Measurements from ENCODE around the gene LAYN.

The LAYN gene

GRCh38 chr11:111574373-111575225 lies 34.1 kb downstream of the LAYN start:
- H3K4me2 ChIP-seq, result peak overlapping the region; percentile 16 to 68 (median 63); a peak in 21 of 22 replicates
- H3K27me3 ChIP-seq, result no peaks in the 10 kb centered on the region
- no peaks in the 10 kb centered on the region for H3K9me3 ChIP-seq (replicated peaks in 1 of 11)
- H3K4me3 ChIP-seq, result peak overlapping the region in 5 of 10 experiments; percentile 6 to 24 (median 17); a peak in 4 of 20 replicates
- no peak for TF ChIP-seq Cebpa-rat (IDR thresholded peaks at IDR 0.05)
- H3K27ac ChIP-seq, result peak overlapping the region in 2 of 11 experiments; percentile 14 to 25; a peak in 2 of 22 replicates
- H3K4me1 ChIP-seq, result peaks cover 4 to 17% (median 13%) of the 10 kb centered on the region in 10 experiments; a peak in 12 of 20 replicates
- no peaks in the 10 kb centered on the region for H4K20me1 ChIP-seq
- peak overlapping the region in 5 of 11 experiments; percentile 13 to 45 (median 27); a peak in 6 of 22 replicates for H3K9ac ChIP-seq
- no peaks in the 10 kb centered on the region for H3K36me3 ChIP-seq

- Histone ChIP-seq H3K36me3 (no peaks in the 10 kb centered on the region), H4K20me1 (no peaks in the 10 kb centered on the region), H3K4me2 (no peak overlapping the region), H3K9ac (no peak overlapping the region), H3K4me1 (peaks cover 4 to 17% (median 13%) of the 10 kb centered on the region in 10 experiments; a peak in 12 of 20 replicates), H3K4me3 (no peak overlapping the region), H3K27ac (no peak overlapping the region), H3K27me3 (no peaks in the 10 kb centered on the region), H3K9me3 (replicated peaks in 1 of 11) (no peaks in the 10 kb centered on the region)
- no peak for TF ChIP-seq Cebpa-rat (IDR thresholded peaks at IDR 0.05)
Observed at GRCh38 chr11:111575740-111576139, 35.2 kb downstream of the LAYN start.

GRCh38 chr11:111577821-111578220 lies 37.3 kb downstream of the LAYN start:
- no peak overlapping the region for H3K4me3 ChIP-seq
- H4K20me1 ChIP-seq, result no peaks in the 10 kb centered on the region
- peaks cover 7 to 31% (median 20%) of the 10 kb centered on the region in 10 experiments; a peak in 16 of 20 replicates for H3K4me1 ChIP-seq
- H3K27ac ChIP-seq, result no peak overlapping the region
- no peak overlapping the region for H3K4me2 ChIP-seq
- H3K9me3 ChIP-seq (replicated peaks in 1 of 11), result no peaks in the 10 kb centered on the region
- no peak for TF ChIP-seq Cebpa-rat (IDR thresholded peaks at IDR 0.05)
- H3K27me3 ChIP-seq, result no peaks in the 10 kb centered on the region
- H3K36me3 ChIP-seq, result no peaks in the 10 kb centered on the region
- no peak overlapping the region for H3K9ac ChIP-seq

- no peaks in the 10 kb centered on the region for H4K20me1 ChIP-seq
- no peak overlapping the region for H3K9ac ChIP-seq
- no peaks in the 10 kb centered on the region for H3K27me3 ChIP-seq
- no peak overlapping the region for H3K4me2 ChIP-seq
- H3K36me3 ChIP-seq, result no peaks in the 10 kb centered on the region
- H3K4me1 ChIP-seq, result peaks cover 15 to 29% (median 21%) of the 10 kb centered on the region in 10 experiments
- TF ChIP-seq Cebpa-rat (IDR thresholded peaks at IDR 0.05), result no peak
- H3K4me3 ChIP-seq, result no peak overlapping the region
- H3K9me3 ChIP-seq (replicated peaks in 1 of 11), result no peaks in the 10 kb centered on the region
- no peak overlapping the region for H3K27ac ChIP-seq
Observed at GRCh38 chr11:111581341-111581740, 40.8 kb downstream of the LAYN start.

GRCh38 chr11:111582163-111582562 lies 41.6 kb downstream of the LAYN start:
- H3K9me3 ChIP-seq (replicated peaks in 1 of 11), result no peaks in the 10 kb centered on the region
- H4K20me1 ChIP-seq, result no peaks in the 10 kb centered on the region
- peaks cover 15 to 29% (median 21%) of the 10 kb centered on the region in 10 experiments for H3K4me1 ChIP-seq
- H3K27me3 ChIP-seq, result no peaks in the 10 kb centered on the region
- no peak overlapping the region for H3K4me3 ChIP-seq
- no peak overlapping the region for H3K9ac ChIP-seq
- no peaks in the 10 kb centered on the region for H3K36me3 ChIP-seq
- H3K4me2 ChIP-seq, result peak overlapping the region in 8 of 11 experiments; percentile 3 to 50 (median 42); a peak in 13 of 22 replicates
- no peak for TF ChIP-seq Cebpa-rat (IDR thresholded peaks at IDR 0.05)
- H3K27ac ChIP-seq, result no peak overlapping the region

GRCh38 chr11:111582881-111583280 lies 42.4 kb downstream of the LAYN start:
- Histone ChIP-seq H3K4me1 (peaks cover 15 to 29% (median 21%) of the 10 kb centered on the region in 10 experiments), H3K9me3 (replicated peaks in 1 of 11) (no peaks in the 10 kb centered on the region), H3K4me2 (peak overlapping the region in 8 of 11 experiments; percentile 3 to 50 (median 42); a peak in 9 of 22 replicates), H3K27me3 (no peaks in the 10 kb centered on the region), H3K9ac (no peak overlapping the region), H3K27ac (no peak overlapping the region), H3K36me3 (no peaks in the 10 kb centered on the region), H3K4me3 (no peak overlapping the region), H4K20me1 (no peaks in the 10 kb centered on the region)
- TF ChIP-seq Cebpa-rat (IDR thresholded peaks at IDR 0.05), result no peak

- Histone ChIP-seq H3K9ac (no peak overlapping the region), H3K4me2 (peak overlapping the region; percentile 12 to 44 (median 25); a peak in 15 of 22 replicates)
Observed at GRCh38 chr11:111585371-111585770, 44.9 kb downstream of the LAYN start.

GRCh38 chr11:111586388-111586831 lies 45.9 kb downstream of the LAYN start:
- H4K20me1 ChIP-seq, result no peaks in the 10 kb centered on the region
- H3K27me3 ChIP-seq, result no peaks in the 10 kb centered on the region
- peaks cover 15 to 29% (median 21%) of the 10 kb centered on the region in 10 experiments for H3K4me1 ChIP-seq
- no peak overlapping the region; a peak in 1 of 22 replicates for H3K4me2 ChIP-seq
- H3K9ac ChIP-seq, result no peak overlapping the region
- H3K27ac ChIP-seq, result no peak overlapping the region
- no peak for TF ChIP-seq Cebpa-rat (IDR thresholded peaks at IDR 0.05)
- H3K4me3 ChIP-seq, result no peak overlapping the region
- no peaks in the 10 kb centered on the region for H3K36me3 ChIP-seq
- no peaks in the 10 kb centered on the region for H3K9me3 ChIP-seq (replicated peaks in 1 of 11)

More at GRCh38 chr11:111585371-111585770, 44.9 kb downstream of the LAYN start:
- Histone ChIP-seq H3K27me3 (no peaks in the 10 kb centered on the region), H3K9me3 (replicated peaks in 1 of 11) (no peaks in the 10 kb centered on the region), H3K4me3 (no peak overlapping the region), H4K20me1 (no peaks in the 10 kb centered on the region), H3K4me1 (peaks cover 15 to 29% (median 21%) of the 10 kb centered on the region in 10 experiments), H3K36me3 (no peaks in the 10 kb centered on the region), H3K27ac (peak overlapping the region in 5 of 11 experiments; percentile 5 to 33 (median 24); a peak in 4 of 22 replicates)
- no peak for TF ChIP-seq Cebpa-rat (IDR thresholded peaks at IDR 0.05)

- Histone ChIP-seq H3K4me2 (no peak overlapping the region), H3K4me1 (peaks cover 10 to 18% (median 14%) of the 10 kb centered on the region in 10 experiments; a peak in 19 of 20 replicates)
Observed at GRCh38 chr11:111589114-111589513, 48.6 kb downstream of the LAYN start.

More at GRCh38 chr11:111589114-111589513, 48.6 kb downstream of the LAYN start:
- H3K4me3 ChIP-seq, result no peak overlapping the region
- H3K36me3 ChIP-seq, result no peaks in the 10 kb centered on the region
- TF ChIP-seq Cebpa-rat (IDR thresholded peaks at IDR 0.05), result no peak
- no peaks in the 10 kb centered on the region for H4K20me1 ChIP-seq
- H3K27ac ChIP-seq, result no peak overlapping the region
- no peak overlapping the region for H3K9ac ChIP-seq
- no peaks in the 10 kb centered on the region for H3K27me3 ChIP-seq
- no peaks in the 10 kb centered on the region for H3K9me3 ChIP-seq (replicated peaks in 1 of 11)

Data from BLaER1 treated with 17β-estradiol and CSF1 and Interleukin-3, amounts not matched to agents 10 nM and 100 nM (cell line).